GM19328 (cell line): ENCODE measurements around the gene CTIF.

Source experiments
- ATAC-seq: cut with Tn5 transposase; IDR thresholded peaks from one replicate; pipeline ENCODE4 v1.9.1; 2021; ENCODE audit warnings: mild to moderate bottlenecking, moderate library complexity; ENCODE audit not compliant: unreplicated experiment

CTIF gene

GRCh38 chr18:48902023-48902855, 363.4 kb downstream of the CTIF start:
- no peak for ATAC-seq

- ATAC-seq, result no peak
Measured at GRCh38 chr18:48902856-48903601, 364.2 kb downstream of the CTIF start.

GRCh38 chr18:48904091-48904490, 365.3 kb downstream of the CTIF start:
- no peak for ATAC-seq

GRCh38 chr18:48904847-48905394, 366.1 kb downstream of the CTIF start:
- ATAC-seq, result no peak

GRCh38 chr18:48905513-48905912, 366.7 kb downstream of the CTIF start:
- no peak for ATAC-seq

- no peak for ATAC-seq
Measured at GRCh38 chr18:48908916-48909315, 370.1 kb downstream of the CTIF start.

- ATAC-seq, result no peak
Measured at GRCh38 chr18:48909721-48910120, 370.9 kb downstream of the CTIF start.

GRCh38 chr18:48910972-48911545, 372.2 kb downstream of the CTIF start:
- ATAC-seq, result no peak
